Breast epithelium (tissue), 4 donors: ENCODE data around the gene GPATCH8. TPM values are rescaled to one million over a fixed set of nuclear protein-coding genes. Genes with fewer than 3 reads are reported as not detected.

Experiments
- DNase-seq, 2 donors: peaks; one replicate each; pipeline ENCODE4 v3.0.0-alpha.2; 2019; ENCODE audit warnings: low spot score in 2 of 2
- H3K27ac ChIP-seq, 2 donors: fragments of 200-600 bp; sonication (generic) in 1 of 2; one replicate each; pipeline ENCODE4 v1.5.1; 2016 to 2019; ENCODE audit warnings: mild to moderate bottlenecking in 1 of 2
- H3K27me3 ChIP-seq, 2 donors: fragments of 200-600 bp; sonication (generic) in 1 of 2; one replicate each; pipeline versions ENCODE4 v1.5.1 to v1.6.0; 2017 to 2019; ENCODE audit warnings: control low read depth in 1 of 2, mild to moderate bottlenecking in 1 of 2
- H3K36me3 ChIP-seq: fragments of 200-600 bp; one replicate; pipeline ENCODE4 v1.5.1; 2019
- H3K4me1 ChIP-seq, 2 donors: fragments of 200-600 bp; sonication (generic); one replicate each; pipeline ENCODE4 v1.5.1; 2016 to 2019; ENCODE audit warnings: control low read depth in 1 of 2
- H3K4me3 ChIP-seq, 3 donors: fragments of 200-600 bp; sonication (generic); 1 replicate in 2 of 3; 2 replicates in 1 of 3; pipeline ENCODE4 v1.5.1; 2016 to 2019; ENCODE audit warnings: mild to moderate bottlenecking in 3 of 3, moderate library complexity in 2 of 3
- H3K9me3 ChIP-seq, 2 donors: fragments of 200-600 bp; sonication (generic) in 1 of 2; one replicate each; pipeline ENCODE4 v1.5.1; 2016 to 2019; ENCODE audit warnings: control low read depth in 1 of 2
- CTCF ChIP-seq, 3 donors: fragments of 450-650 bp; IDR thresholded peaks; one replicate each; pipeline ENCODE4 v1.5.1; 2016 to 2017; ENCODE audit warnings: antibody characterized with exemption in 3 of 3, mild to moderate bottlenecking in 3 of 3, moderate library complexity in 3 of 3
- POLR2A ChIP-seq: fragments of 450-650 bp; IDR thresholded peaks from one replicate; pipeline ENCODE4 v1.6.1; 2016; ENCODE audit warnings: antibody characterized with exemption, mild to moderate bottlenecking, moderate library complexity
- POLR2AphosphoS5 ChIP-seq, 3 donors: sonication (generic); formaldehyde crosslinking; IDR thresholded peaks; one replicate each; pipeline ENCODE4 v1.6.1; 2017; ENCODE audit warnings: antibody characterized with exemption in 3 of 3
- intact Hi-C: fragments of 100-400 bp; cut with DNase I; formaldehyde crosslinking; loops from one replicate; pipeline ENCODE4 v1.15.1; 2023; ENCODE audit warnings: low total_unique reads
- total RNA-seq, 3 donors: library from RNA; depleted of rRNA; stranded (reverse); fragments of >200 nt; gene quantifications; one replicate each; pipeline ENCODE4 v1.1.0, GENCODE V29; 2016

GPATCH8 gene
- total RNA-seq, 3 donors from 2014 or later, result 36.8 to 62.5 (median 51.5) TPM

- no peaks in the 10 kb centered on the region for H3K9me3 ChIP-seq
- DNase-seq, result no peak
- TF ChIP-seq CTCF (IDR thresholded peaks at IDR 0.05), result peak in 1 of 3 donors; percentile 55
- TF ChIP-seq POLR2AphosphoS5 (IDR thresholded peaks at IDR 0.05), result no peak
- TF ChIP-seq POLR2A, result no peak
- no peaks in the 10 kb centered on the region for H3K36me3 ChIP-seq
- peaks cover 0 to 4% of the 10 kb centered on the region in 2 donors for H3K4me1 ChIP-seq
- no peak within 1 kb of the TSS for H3K27ac ChIP-seq
- intact Hi-C loops, result no loop called here
- no peaks in the 10 kb centered on the region for H3K27me3 ChIP-seq
- peak within 1 kb of the TSS; percentile 50 to 85 (median 74) for H3K4me3 ChIP-seq
Observed at GRCh38 chr17:44363613-44364159, 139.5 kb downstream of the GPATCH8 start, which contains the start of gene FAM171A2. FAM171A2 (minus strand) TSS chr17:44363853; CDS start chr17:44363714, 139 bp downstream.

GRCh38 chr17:44362949-44363612 is 140.1 kb downstream of the GPATCH8 start:
- intact Hi-C loops, result no loop called here
- Histone ChIP-seq H3K27me3 (no peaks in the 10 kb centered on the region), H3K27ac (no peak overlapping the region), H3K4me1 (peaks cover 0 to 4% of the 10 kb centered on the region in 2 donors), H3K4me3 (peak overlapping the region; percentile 50 to 85 (median 74)), H3K9me3 (no peaks in the 10 kb centered on the region), H3K36me3 (no peaks in the 10 kb centered on the region)
- no peak for TF ChIP-seq CTCF (IDR thresholded peaks at IDR 0.05)
- no peak for TF ChIP-seq POLR2AphosphoS5 (IDR thresholded peaks at IDR 0.05)
- no peak for TF ChIP-seq POLR2A
- DNase-seq, result no peak

- H3K36me3 ChIP-seq, result no peaks in the 10 kb centered on the region
- H3K27ac ChIP-seq, result no peak overlapping the region
- no peak for DNase-seq
- H3K4me3 ChIP-seq, result peak overlapping the region; percentile 50 to 85 (median 74)
- TF ChIP-seq CTCF (IDR thresholded peaks at IDR 0.05) (no peak), POLR2AphosphoS5 (IDR thresholded peaks at IDR 0.05) (no peak), POLR2A (no peak)
- intact Hi-C loops, result no loop called here
- H3K27me3 ChIP-seq, result no peaks in the 10 kb centered on the region
- no peaks in the 10 kb centered on the region for H3K9me3 ChIP-seq
- peaks cover 0 to 4% of the 10 kb centered on the region in 2 donors for H3K4me1 ChIP-seq
Observed at GRCh38 chr17:44362459-44362948, 140.7 kb downstream of the GPATCH8 start.

GRCh38 chr17:44361292-44362260 is 141.6 kb downstream of the GPATCH8 start:
- no peak overlapping the region for H3K27ac ChIP-seq
- intact Hi-C loops, result no loop called here
- H3K4me3 ChIP-seq, result no peak overlapping the region
- no peaks in the 10 kb centered on the region for H3K27me3 ChIP-seq
- no peaks in the 10 kb centered on the region for H3K9me3 ChIP-seq
- no peak for TF ChIP-seq POLR2A
- TF ChIP-seq CTCF (IDR thresholded peaks at IDR 0.05), result no peak
- TF ChIP-seq POLR2AphosphoS5 (IDR thresholded peaks at IDR 0.05), result no peak
- no peaks in the 10 kb centered on the region for H3K36me3 ChIP-seq
- H3K4me1 ChIP-seq, result peaks cover 0 to 4% of the 10 kb centered on the region in 2 donors
- DNase-seq, result no peak
